Prostate gland (tissue), 2 donors: ENCODE results near the gene DNMT1.

ENCODE experiments used
- POLR2A ChIP-seq: fragments of 450-650 bp; IDR thresholded peaks from one replicate; pipeline ENCODE4 v1.6.1; 2016; ENCODE audit warnings: antibody characterized with exemption, mild to moderate bottlenecking
- TF ChIP-seq, protein P1 (sequence below), 4 experiments: fragments of 200-600 bp in 2 of 4; fragments of 450-650 bp in 2 of 4; sonication (generic) in 2 of 4; IDR thresholded peaks; 1 replicate in 3 of 4; 2 replicates in 1 of 4; pipeline ENCODE4 v1.5.1; 2016 to 2019; ENCODE audit warnings: antibody characterized with exemption in 4 of 4, mild to moderate bottlenecking in 2 of 4, moderate library complexity in 2 of 4

GRCh38 chr19:10095622-10095947 lies 99.2 kb downstream of the DNMT1 start:
- TF ChIP-seq, protein P1, sequence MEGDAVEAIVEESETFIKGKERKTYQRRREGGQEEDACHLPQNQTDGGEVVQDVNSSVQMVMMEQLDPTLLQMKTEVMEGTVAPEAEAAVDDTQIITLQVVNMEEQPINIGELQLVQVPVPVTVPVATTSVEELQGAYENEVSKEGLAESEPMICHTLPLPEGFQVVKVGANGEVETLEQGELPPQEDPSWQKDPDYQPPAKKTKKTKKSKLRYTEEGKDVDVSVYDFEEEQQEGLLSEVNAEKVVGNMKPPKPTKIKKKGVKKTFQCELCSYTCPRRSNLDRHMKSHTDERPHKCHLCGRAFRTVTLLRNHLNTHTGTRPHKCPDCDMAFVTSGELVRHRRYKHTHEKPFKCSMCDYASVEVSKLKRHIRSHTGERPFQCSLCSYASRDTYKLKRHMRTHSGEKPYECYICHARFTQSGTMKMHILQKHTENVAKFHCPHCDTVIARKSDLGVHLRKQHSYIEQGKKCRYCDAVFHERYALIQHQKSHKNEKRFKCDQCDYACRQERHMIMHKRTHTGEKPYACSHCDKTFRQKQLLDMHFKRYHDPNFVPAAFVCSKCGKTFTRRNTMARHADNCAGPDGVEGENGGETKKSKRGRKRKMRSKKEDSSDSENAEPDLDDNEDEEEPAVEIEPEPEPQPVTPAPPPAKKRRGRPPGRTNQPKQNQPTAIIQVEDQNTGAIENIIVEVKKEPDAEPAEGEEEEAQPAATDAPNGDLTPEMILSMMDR (IDR thresholded peaks at IDR 0.05), result no peak
- no peak for TF ChIP-seq POLR2A
